Transverse colon (tissue), 4 donors: ENCODE results near the gene PIK3C2G. TPM values are rescaled to one million over a fixed set of nuclear protein-coding genes. Genes with fewer than 3 reads are reported as not detected.

Source experiments
- DNase-seq: peaks from one replicate; pipeline ENCODE4 v3.0.0-alpha.2; 2019
- H3K27ac ChIP-seq, 4 donors: fragments of 200-600 bp; sonication (generic); 2 replicates each; pipeline ENCODE4 v1.5.1; 2016 to 2018; ENCODE audit warnings: inconsistent platforms in 4 of 4
- H3K27me3 ChIP-seq: fragments of 200-600 bp; sonication (generic); 2 replicates; pipeline ENCODE4 v1.5.1; 2017; ENCODE audit warnings: inconsistent platforms
- H3K36me3 ChIP-seq, 4 donors: fragments of 200-600 bp; sonication (generic); 2 replicates each; pipeline ENCODE4 v1.5.1; 2017 to 2019; ENCODE audit warnings: inconsistent platforms in 4 of 4
- H3K4me1 ChIP-seq, 4 donors: fragments of 200-600 bp; sonication (generic); 2 replicates each; pipeline ENCODE4 v1.5.1; 2017 to 2020; ENCODE audit warnings: inconsistent platforms in 4 of 4
- H3K4me3 ChIP-seq, 4 donors: fragments of 200-600 bp; sonication (generic); 1 replicate in 1 of 4; 2 replicates in 3 of 4; pipeline versions ENCODE4 v1.5.1 to v1.6.1; 2017 to 2019; ENCODE audit warnings: inconsistent platforms in 4 of 4
- H3K9me3 ChIP-seq, 2 donors: fragments of 200-600 bp; sonication (generic); 2 replicates each; pipeline ENCODE4 v1.5.1; 2017 to 2019; ENCODE audit warnings: inconsistent platforms in 2 of 2
- CTCF ChIP-seq, 5 experiments: fragments of 200-600 bp in 3 of 5; fragments of 450-650 bp in 2 of 5; sonication (generic) in 3 of 5; IDR thresholded peaks; 1 replicate in 2 of 5; 2 replicates in 3 of 5; pipeline ENCODE4 v1.5.1; 2016 to 2017; ENCODE audit warnings: antibody characterized with exemption in 5 of 5, inconsistent platforms in 3 of 5, mild to moderate bottlenecking in 2 of 5, moderate library complexity in 1 of 5
- EP300 ChIP-seq: sonication (generic); formaldehyde crosslinking; IDR thresholded peaks from one replicate; pipeline ENCODE4 v1.6.1; 2017; ENCODE audit warnings: antibody characterized with exemption, low read depth
- POLR2A ChIP-seq: fragments of 450-650 bp; IDR thresholded peaks from one replicate; pipeline ENCODE4 v1.6.1; 2016; ENCODE audit warnings: antibody characterized with exemption, mild to moderate bottlenecking, moderate library complexity
- POLR2AphosphoS5 ChIP-seq, 3 donors: sonication (generic); formaldehyde crosslinking; IDR thresholded peaks; one replicate each; pipeline ENCODE4 v1.6.1; 2016; ENCODE audit warnings: antibody characterized with exemption in 3 of 3
- WGBS, 2 donors: methylation state at CpG; one replicate each; pipeline ENCODE4 v1.1.5; 2018; ENCODE audit warnings: low coverage in 1 of 2; 5-methylcytosine and 5-hydroxymethylcytosine counted together
- in situ Hi-C, 4 donors: fragments of 200-750 bp; cut with MboI; loops; one replicate each; pipeline versions ENCODE4 v1.15.0 to v1.15.1; 2017; ENCODE audit warnings: low sequenced_read_pairs in 3 of 4, low pct_ligation_motif_present in 1 of 4, low pct_unique_long_range_greater_than_20kb in 1 of 4
- intact Hi-C: fragments of 100-400 bp; cut with DNase I; formaldehyde crosslinking; loops from one replicate; pipeline ENCODE4 v1.15.1; 2023; ENCODE audit warnings: low total_unique reads
- total RNA-seq, 4 donors: library from RNA; depleted of rRNA; stranded (reverse); fragments of >200 nt; gene quantifications; one replicate each; pipeline ENCODE4 v1.1.0, GENCODE V29; 2016

The PIK3C2G gene
- total RNA-seq, 4 donors from 2014 or later: 0.32 to 2.7 (median 1.1) TPM

GRCh38 chr12:18470251-18470650 lies 208.9 kb downstream of the PIK3C2G start:
- Histone ChIP-seq H3K27ac (no peak overlapping the region), H3K4me1 (no peaks in the 10 kb centered on the region), H3K27me3 (no peaks in the 10 kb centered on the region), H3K4me3 (no peak overlapping the region), H3K36me3 (no peaks in the 10 kb centered on the region), H3K9me3 (no peaks in the 10 kb centered on the region)
- intact Hi-C loops: no loop called here
- TF ChIP-seq CTCF (IDR thresholded peaks at IDR 0.05) (no peak), POLR2AphosphoS5 (IDR thresholded peaks at IDR 0.05) (no peak), EP300 (no peak), POLR2A (no peak)
- 67 to 89% methylated on average over 2 to 3 of the region's 3 CpGs for WGBS, 2 donors
- in situ Hi-C loops: no loop called here
- no peak for DNase-seq

GRCh38 chr12:18472304-18472703 lies 211.0 kb downstream of the PIK3C2G start:
- Histone ChIP-seq H3K9me3 (no peaks in the 10 kb centered on the region), H3K36me3 (no peaks in the 10 kb centered on the region), H3K27ac (no peak overlapping the region), H3K27me3 (no peaks in the 10 kb centered on the region), H3K4me3 (no peak overlapping the region), H3K4me1 (no peaks in the 10 kb centered on the region)
- WGBS, 2 donors: 68 to 73% methylated on average over 3 of the region's 3 CpGs
- no peak for TF ChIP-seq CTCF (IDR thresholded peaks at IDR 0.05)
- no peak for TF ChIP-seq EP300
- no peak for TF ChIP-seq POLR2A
- no peak for TF ChIP-seq POLR2AphosphoS5 (IDR thresholded peaks at IDR 0.05)
- in situ Hi-C loops (no loop called here), intact Hi-C loops (no loop called here)
- DNase-seq: no peak

- H3K36me3 ChIP-seq: no peaks in the 10 kb centered on the region
- DNase-seq: no peak
- no peaks in the 10 kb centered on the region for H3K4me1 ChIP-seq
- intact Hi-C loops: no loop called here
- H3K27ac ChIP-seq: no peak overlapping the region
- no peaks in the 10 kb centered on the region for H3K9me3 ChIP-seq
- WGBS, 2 donors: 91 to 97% methylated on average over 9 of the region's 9 CpGs
- no peaks in the 10 kb centered on the region for H3K27me3 ChIP-seq
- TF ChIP-seq EP300 (no peak), CTCF (IDR thresholded peaks at IDR 0.05) (no peak), POLR2AphosphoS5 (IDR thresholded peaks at IDR 0.05) (no peak), POLR2A (no peak)
- no peak overlapping the region for H3K4me3 ChIP-seq
- in situ Hi-C loops: no loop called here
Observed at GRCh38 chr12:18472806-18473205, 211.5 kb downstream of the PIK3C2G start.

GRCh38 chr12:18476861-18477260 lies 215.5 kb downstream of the PIK3C2G start:
- Histone ChIP-seq H3K27ac (no peak overlapping the region), H3K4me1 (peaks cover 0 to 8% (median 0%) of the 10 kb centered on the region in 4 donors), H3K9me3 (no peaks in the 10 kb centered on the region), H3K36me3 (no peaks in the 10 kb centered on the region), H3K27me3 (no peaks in the 10 kb centered on the region), H3K4me3 (no peak overlapping the region)
- WGBS, 2 donors: 65 to 68% methylated on average over 2 to 4 of the region's 4 CpGs
- TF ChIP-seq POLR2AphosphoS5 (IDR thresholded peaks at IDR 0.05) (no peak), CTCF (IDR thresholded peaks at IDR 0.05) (no peak), POLR2A (no peak), EP300 (no peak)
- no peak for DNase-seq
- intact Hi-C loops (no loop called here), in situ Hi-C loops (no loop called here)
